OCI-LY7 (cell line): ENCODE results near the gene AREG.

Experiments used
- EZH2phosphoT487 ChIP-seq: fragments of 200-600 bp; sonication (generic); IDR thresholded peaks from 2 replicates; pipeline ENCODE4 v1.6.1; 2018; ENCODE audit warnings: low read depth, borderline replicate concordance, mild to moderate bottlenecking, mixed run types, antibody characterized with exemption, low read length, moderate library complexity, mixed read lengths
- TF ChIP-seq, protein P1 (sequence below): fragments of 200-600 bp; sonication (generic); conservative IDR thresholded peaks from 2 replicates; pipeline ENCODE4 v1.5.1; 2014; ENCODE audit warnings: mild to moderate bottlenecking, antibody characterized with exemption, low read length, moderate library complexity, mixed read lengths

DNA sequence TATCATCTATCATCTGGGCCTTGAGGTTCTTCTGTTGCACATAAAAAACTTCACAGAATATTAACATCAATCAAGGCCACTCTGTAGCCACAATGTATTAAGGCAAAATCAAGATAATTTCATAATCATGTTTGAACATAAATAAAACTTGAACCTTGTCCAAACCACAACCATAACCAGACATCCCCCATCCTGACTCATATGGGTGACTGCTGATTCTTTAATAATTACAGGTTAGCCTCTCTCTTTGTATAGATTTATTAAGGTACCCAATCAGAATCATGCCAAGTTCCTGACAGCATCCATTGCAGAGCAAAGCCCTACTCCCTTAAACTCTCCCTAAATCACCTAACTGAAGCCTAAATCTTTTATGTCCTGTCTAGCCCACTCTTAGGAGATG, 16.7 kb upstream of the AREG start:
- TF ChIP-seq, protein P1, sequence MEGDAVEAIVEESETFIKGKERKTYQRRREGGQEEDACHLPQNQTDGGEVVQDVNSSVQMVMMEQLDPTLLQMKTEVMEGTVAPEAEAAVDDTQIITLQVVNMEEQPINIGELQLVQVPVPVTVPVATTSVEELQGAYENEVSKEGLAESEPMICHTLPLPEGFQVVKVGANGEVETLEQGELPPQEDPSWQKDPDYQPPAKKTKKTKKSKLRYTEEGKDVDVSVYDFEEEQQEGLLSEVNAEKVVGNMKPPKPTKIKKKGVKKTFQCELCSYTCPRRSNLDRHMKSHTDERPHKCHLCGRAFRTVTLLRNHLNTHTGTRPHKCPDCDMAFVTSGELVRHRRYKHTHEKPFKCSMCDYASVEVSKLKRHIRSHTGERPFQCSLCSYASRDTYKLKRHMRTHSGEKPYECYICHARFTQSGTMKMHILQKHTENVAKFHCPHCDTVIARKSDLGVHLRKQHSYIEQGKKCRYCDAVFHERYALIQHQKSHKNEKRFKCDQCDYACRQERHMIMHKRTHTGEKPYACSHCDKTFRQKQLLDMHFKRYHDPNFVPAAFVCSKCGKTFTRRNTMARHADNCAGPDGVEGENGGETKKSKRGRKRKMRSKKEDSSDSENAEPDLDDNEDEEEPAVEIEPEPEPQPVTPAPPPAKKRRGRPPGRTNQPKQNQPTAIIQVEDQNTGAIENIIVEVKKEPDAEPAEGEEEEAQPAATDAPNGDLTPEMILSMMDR: no peak
- no peak for TF ChIP-seq EZH2phosphoT487
